Stimulated activated CD4-positive, alpha-beta T cell treated with anti-CD3 and anti-CD28 coated beads, Interleukin-4, amount 100 ng/mL, for 4 hours (primary cell): ENCODE measurements around the gene ATG13.
"Not testable (repeated sequence)": the region's sequence is repeated elsewhere in the genome, so short reads cannot be mapped to it uniquely, and the experiment has no call there.

Experiments used
- DNase-seq, 2 experiments: peaks; one replicate each; pipeline ENCODE4 v3.0.0-alpha.2; 2020

The ATG13 gene

GRCh38 chr11:46617134-46617971, at the start of gene ATG13, which contains the start of gene HARBI1:
ATG13 (plus strand) TSS chr11:46617553; CDS start chr11:46644292, 26,739 bp downstream.
HARBI1 (minus strand) TSS chr11:46617227; CDS start chr11:46616237, 990 bp downstream.
- DNase-seq: peak; percentile 92

- no peak for DNase-seq
Observed at GRCh38 chr11:46570790-46571398, 46.5 kb upstream of the ATG13 start.

DNA sequence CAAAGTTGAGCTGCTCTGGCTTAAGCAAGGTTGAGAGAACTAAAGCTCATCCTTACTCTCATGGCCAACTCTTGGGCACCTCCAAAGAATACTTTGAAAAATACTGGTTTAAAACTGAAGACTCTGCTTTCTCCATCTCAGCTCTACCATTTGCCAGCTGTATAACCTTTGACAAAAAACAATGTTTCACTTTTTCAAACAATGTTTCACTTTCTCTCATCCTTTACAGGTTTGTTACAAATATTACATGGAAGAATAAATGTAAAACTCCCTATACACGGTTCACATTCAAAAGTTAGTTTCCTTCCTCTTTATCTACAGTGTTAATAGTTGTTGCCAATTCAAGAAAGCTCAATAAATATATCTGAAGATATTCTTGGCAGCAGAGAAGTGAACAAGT, 42.7 kb upstream of the ATG13 start:
- DNase-seq: no peak

DNA sequence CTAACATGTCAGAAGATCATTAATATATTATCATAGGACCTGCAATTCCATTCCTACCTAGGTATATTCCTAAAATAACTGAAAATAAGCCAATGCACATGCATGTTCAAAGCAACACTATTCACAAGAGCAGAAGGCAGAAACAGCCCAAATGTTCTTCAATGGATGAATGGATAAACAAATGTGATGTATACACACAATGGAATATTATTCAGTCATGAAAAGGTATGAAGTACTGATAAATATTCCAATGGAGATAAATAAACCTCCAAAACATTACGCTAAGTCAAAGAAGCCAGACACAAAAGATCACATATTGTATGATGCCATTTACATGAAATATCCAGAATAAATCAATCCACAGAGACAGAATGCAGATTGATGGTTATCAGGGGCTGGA, 40.3 kb upstream of the ATG13 start:
- DNase-seq: no peak

DNA sequence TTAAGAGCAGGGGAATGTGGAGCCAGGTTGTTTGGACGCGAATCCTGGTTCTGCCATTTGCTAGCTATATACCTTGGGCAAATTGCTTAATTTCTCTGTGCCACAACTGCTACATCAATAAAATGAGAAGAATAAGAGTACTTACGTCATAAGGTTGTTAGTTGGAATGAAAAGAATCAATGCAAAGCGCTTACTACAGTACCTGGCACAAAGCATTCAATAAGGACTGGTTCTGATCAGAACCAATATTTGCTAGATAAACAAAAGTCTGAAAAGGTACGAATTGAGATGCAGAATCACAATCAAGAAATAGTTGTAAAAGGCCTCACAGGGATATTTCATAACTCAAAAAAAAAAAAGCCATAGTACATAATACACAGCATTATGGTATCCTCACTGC, 34.8 kb upstream of the ATG13 start:
- no peak for DNase-seq

DNA sequence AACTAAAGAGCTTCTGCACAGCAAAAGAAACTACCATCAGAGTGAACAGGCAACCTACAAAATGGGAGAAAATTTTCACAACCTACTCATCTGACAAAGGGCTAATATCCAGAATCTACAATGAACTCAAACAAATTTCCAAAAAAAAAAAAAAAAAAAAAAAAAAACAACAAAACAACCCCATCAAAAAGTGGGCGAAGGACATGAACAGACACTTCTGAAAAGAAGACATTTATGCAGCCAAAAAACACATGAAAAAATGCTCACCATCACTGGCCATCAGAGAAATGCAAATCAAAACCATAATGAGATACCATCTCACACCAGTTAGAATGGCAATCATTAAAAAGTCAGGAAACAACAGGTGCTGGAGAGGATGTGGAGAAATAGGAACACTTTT, 33.8 kb upstream of the ATG13 start:
- DNase-seq: not testable (repeated sequence)

- no peak for DNase-seq
Observed at GRCh38 chr11:46588131-46588530, 29.2 kb upstream of the ATG13 start.

- DNase-seq: no peak
Observed at GRCh38 chr11:46588915-46589314, 28.4 kb upstream of the ATG13 start.

- no peak for DNase-seq
Observed at GRCh38 chr11:46590740-46591605, 26.4 kb upstream of the ATG13 start.

DNA sequence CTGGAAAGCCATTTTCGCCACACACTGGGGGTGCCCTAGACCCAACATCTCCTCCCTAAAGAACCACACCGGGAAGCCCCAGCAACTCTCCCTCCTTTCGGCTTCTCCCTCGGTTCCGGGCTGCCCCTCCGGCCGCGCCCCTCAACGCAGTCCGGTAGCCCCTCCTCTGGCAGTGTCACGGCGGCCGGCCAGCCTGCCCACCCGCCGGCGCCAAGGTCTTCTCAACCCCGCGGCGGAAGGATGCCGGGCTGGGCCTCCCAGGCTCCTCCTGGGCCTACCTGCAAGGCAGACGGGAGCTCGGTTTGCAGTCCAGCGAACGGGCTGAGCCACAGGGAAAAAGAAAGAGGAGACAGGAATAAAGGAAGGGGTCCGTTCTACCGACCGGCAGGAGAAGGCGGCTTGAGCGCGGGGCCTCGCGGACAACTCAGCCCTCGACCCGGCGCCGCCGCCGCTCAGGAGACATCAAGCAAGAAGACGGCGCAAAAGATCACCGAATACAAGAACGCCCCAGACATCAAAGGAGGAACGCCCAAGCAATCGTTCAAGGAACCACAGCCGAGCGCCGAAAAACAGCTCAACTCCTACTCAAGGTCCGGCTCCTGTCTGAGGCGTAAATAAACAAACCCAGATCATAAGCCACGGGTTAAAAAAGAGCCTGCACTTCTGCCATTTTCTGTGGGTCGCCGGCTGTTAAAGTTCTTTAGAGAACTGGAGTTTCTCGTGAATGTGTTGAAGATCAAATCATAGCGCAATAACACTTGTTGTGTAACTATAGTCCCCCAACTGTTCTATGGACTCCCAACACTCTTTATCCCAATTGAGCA, 23.6 kb upstream of the ATG13 start, which contains the start of gene AMBRA1:
Gene AMBRA1 (minus strand): TSS at position 474 of the 824 bp plus-strand sequence. CDS start 45,643 bp downstream, outside the sequence.
- DNase-seq: peak; percentile 74

GRCh38 chr11:46594374-46594700, 23.0 kb upstream of the ATG13 start:
- DNase-seq: no peak

GRCh38 chr11:46594785-46595184, 22.6 kb upstream of the ATG13 start:
- no peak for DNase-seq

DNA sequence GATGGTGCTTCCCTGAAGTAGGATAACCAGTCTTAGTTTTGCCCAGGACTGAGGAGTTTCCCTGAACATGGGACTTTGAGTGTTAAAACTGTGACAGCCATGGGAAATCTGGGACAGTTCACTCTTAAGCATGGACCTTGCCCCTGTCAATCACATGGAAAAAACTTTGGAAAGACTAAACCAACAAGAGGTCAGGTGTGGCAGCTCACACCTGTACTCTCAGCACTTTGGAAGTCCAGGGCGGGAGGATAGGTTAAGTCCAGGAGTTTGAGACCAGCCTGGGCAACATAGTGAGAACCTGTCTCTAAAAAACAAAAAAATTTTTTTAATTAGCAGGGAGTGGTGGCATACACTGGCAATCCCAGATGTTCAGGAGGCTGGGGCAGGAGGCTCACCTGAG, 20.2 kb upstream of the ATG13 start:
- no peak for DNase-seq

GRCh38 chr11:46597609-46598219, 19.6 kb upstream of the ATG13 start:
- DNase-seq: no peak

GRCh38 chr11:46599340-46600193, 17.8 kb upstream of the ATG13 start:
- no peak for DNase-seq

DNA sequence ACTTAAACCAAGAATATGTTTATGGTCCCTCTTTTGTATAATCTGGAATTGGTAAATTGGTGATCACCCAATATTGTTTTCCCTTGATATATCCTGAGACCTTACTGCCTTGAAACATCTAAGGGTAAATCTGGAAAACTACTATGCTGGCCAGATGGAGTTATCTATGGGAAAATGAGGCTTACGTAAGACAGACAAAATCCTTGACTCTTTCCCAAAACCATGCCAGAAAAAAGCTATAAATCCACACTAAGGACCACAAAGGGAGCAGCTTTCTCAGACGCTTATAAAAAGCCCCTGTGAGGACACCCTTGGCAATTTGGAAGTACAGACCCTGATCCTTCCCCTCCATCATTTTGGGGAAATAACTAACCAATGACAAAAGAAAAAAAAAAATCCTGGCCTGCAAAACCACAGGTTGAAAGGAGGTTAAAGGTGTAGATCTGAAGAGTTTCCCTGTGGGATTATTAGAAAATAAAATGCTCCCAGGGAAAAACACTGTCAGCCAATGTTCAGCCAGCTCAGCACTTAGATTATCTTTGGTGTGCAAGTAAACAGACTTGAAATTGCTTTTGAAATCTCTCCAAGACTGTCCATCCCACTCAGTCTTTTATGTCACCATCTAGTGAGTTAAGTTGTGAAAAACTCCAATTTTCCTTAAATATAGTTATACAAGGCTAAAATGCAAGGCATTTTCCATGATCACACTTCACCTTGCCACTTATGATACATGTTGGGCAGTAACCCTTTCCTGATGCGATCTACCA, 17.0 kb upstream of the ATG13 start:
- no peak for DNase-seq

DNA sequence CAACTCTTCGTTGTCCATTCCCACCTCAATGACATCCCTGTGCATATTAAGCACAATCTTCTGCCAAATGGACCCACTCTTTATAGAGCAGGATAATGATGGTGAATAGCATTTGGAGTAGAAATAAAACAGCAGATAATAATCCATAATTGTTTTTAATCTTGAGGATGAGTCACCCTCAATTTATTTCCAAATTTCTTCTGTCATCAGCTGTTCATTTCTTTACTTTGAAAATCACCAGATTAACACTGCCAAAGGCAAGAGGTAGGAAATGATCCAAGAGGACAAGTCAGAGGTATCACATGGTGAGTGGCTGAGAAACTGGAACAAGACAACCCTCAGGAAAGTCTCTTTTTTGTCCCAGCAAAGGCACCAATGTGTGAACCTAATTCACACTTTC, 16.2 kb upstream of the ATG13 start:
- no peak for DNase-seq

DNA sequence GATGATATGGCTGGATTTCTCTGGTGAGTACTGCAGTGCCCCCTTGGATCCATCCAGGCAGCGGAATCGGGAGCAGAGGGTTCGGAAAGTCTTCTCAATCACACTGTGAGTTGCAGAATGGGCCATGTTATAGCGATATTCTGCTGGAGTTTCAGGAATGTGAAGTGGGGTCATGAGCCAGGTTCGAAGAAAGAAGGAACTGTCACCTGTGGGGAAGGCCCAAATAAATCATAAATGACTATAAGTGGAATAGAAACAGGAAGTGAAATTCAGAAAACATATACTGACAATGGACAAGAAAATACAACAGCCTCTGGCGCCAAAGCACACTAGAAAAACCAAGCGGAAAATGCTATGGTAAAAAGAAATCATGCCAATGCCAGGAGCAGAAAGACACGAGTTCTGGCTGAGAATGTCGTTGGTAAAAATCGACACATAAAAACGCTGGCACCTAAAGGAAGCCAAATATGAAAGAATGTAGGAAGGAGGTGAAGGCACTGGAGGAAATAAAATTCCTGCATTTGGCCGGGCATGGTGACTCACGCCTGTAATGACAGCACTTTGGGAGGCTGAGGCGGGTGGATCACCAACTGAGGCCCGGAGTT, 13.5 kb upstream of the ATG13 start:
- DNase-seq: no peak

DNA sequence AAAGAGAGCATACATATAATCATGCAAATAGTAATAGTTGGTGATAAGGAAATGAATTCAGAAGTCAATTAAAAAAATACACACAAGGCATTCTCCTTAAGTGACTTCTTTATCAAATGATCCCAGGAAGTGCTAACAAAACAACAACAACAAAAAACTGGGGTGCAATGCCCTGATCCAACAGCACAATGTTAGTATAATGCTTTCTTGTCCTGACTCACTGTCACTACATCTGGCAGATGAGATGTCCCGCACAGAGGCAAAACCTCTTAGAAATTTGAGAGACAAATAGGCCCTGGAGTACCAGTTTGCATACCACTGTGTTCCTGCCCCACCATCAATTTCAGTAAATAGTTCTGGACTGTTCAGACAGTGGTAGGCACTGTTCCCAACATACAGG, 12.6 kb upstream of the ATG13 start:
- DNase-seq: no peak

- no peak for DNase-seq
Observed at GRCh38 chr11:46607516-46607915, 9.8 kb upstream of the ATG13 start.
